Suprapubic skin (tissue), 4 donors: ENCODE data around the gene ACOT7. TPM values are rescaled to one million over a fixed set of nuclear protein-coding genes. Genes with fewer than 3 reads are reported as not detected.

Source experiments
- DNase-seq, 2 donors: peaks; one replicate each; pipeline ENCODE4 v3.0.0-alpha.2; 2019; ENCODE audit warnings: low spot score in 2 of 2
- H3K27ac ChIP-seq: fragments of 200-600 bp; sonication (generic); one replicate; pipeline ENCODE4 v1.5.1; 2019
- H3K27me3 ChIP-seq: fragments of 200-600 bp; sonication (generic); one replicate; pipeline ENCODE4 v1.5.1; 2019
- H3K36me3 ChIP-seq: fragments of 200-600 bp; sonication (generic); one replicate; pipeline ENCODE4 v1.5.1; 2019
- H3K4me1 ChIP-seq: fragments of 200-600 bp; sonication (generic); one replicate; pipeline ENCODE4 v1.5.1; 2019
- H3K4me3 ChIP-seq: fragments of 200-600 bp; sonication (generic); one replicate; pipeline ENCODE4 v1.5.1; 2019; ENCODE audit warnings: mild to moderate bottlenecking
- H3K9me3 ChIP-seq: fragments of 200-600 bp; sonication (generic); one replicate; pipeline ENCODE4 v1.5.1; 2019
- EP300 ChIP-seq: sonication (generic); formaldehyde crosslinking; IDR thresholded peaks from one replicate; pipeline ENCODE4 v1.6.1; 2017; ENCODE audit warnings: antibody characterized with exemption
- POLR2A ChIP-seq, 2 donors: fragments of 450-650 bp; IDR thresholded peaks; one replicate each; pipeline ENCODE4 v1.6.1; 2017; ENCODE audit warnings: antibody characterized with exemption in 2 of 2, mild to moderate bottlenecking in 2 of 2, moderate library complexity in 2 of 2
- POLR2AphosphoS5 ChIP-seq, 3 donors: sonication (generic); formaldehyde crosslinking; IDR thresholded peaks; one replicate each; pipeline ENCODE4 v1.6.1; 2017; ENCODE audit warnings: antibody characterized with exemption in 3 of 3
- WGBS: methylation state at CpG from one replicate; pipeline ENCODE4 v1.1.5; 2018; 5-methylcytosine and 5-hydroxymethylcytosine counted together
- total RNA-seq, 4 donors: library from RNA; depleted of rRNA; stranded (reverse); fragments of >200 nt; gene quantifications; one replicate each; pipeline ENCODE4 v1.1.0, GENCODE V29; 2016
- TF ChIP-seq, protein P1 (sequence below), 2 donors: fragments of 200-600 bp in 1 of 2; fragments of 450-650 bp in 1 of 2; sonication (generic) in 1 of 2; IDR thresholded peaks; one replicate each; pipeline ENCODE4 v1.5.1; 2016 to 2019; ENCODE audit warnings: antibody characterized with exemption in 2 of 2, mild to moderate bottlenecking in 1 of 2, moderate library complexity in 1 of 2

Gene ACOT7
- total RNA-seq, 4 donors from 2014 or later: 8.4 to 40.5 (median 26.7) TPM

DNA sequence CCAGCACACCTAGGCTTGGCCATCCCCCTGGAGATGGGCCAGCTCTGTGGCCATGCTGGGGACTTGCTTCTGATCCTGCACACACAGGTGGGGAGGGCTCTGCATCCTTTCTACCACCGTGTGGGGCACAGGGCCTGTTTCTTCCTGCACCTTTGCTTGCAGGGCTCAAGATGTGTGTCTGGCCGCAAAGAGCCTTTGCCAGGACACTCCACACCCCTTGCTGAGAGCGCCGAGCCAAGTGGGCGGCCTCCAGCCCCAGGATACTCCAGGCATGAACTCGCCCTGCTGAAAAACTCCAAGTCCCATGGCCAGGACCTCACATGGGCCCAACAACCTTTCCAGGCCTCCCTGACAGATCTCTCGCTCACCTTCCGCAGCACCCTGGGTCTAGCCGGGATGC, 121.1 kb downstream of the ACOT7 start:
- no peak overlapping the region for H3K4me3 ChIP-seq
- H3K9me3 ChIP-seq: no peaks in the 10 kb centered on the region
- 42% methylated on average over 3 of the region's 9 CpGs for WGBS
- peaks cover 48% of the 10 kb centered on the region for H3K4me1 ChIP-seq
- DNase-seq: no peak
- TF ChIP-seq POLR2AphosphoS5 (IDR thresholded peaks at IDR 0.05): no peak
- TF ChIP-seq, protein P1, sequence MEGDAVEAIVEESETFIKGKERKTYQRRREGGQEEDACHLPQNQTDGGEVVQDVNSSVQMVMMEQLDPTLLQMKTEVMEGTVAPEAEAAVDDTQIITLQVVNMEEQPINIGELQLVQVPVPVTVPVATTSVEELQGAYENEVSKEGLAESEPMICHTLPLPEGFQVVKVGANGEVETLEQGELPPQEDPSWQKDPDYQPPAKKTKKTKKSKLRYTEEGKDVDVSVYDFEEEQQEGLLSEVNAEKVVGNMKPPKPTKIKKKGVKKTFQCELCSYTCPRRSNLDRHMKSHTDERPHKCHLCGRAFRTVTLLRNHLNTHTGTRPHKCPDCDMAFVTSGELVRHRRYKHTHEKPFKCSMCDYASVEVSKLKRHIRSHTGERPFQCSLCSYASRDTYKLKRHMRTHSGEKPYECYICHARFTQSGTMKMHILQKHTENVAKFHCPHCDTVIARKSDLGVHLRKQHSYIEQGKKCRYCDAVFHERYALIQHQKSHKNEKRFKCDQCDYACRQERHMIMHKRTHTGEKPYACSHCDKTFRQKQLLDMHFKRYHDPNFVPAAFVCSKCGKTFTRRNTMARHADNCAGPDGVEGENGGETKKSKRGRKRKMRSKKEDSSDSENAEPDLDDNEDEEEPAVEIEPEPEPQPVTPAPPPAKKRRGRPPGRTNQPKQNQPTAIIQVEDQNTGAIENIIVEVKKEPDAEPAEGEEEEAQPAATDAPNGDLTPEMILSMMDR (IDR thresholded peaks at IDR 0.05): no peak
- no peak for TF ChIP-seq POLR2A (IDR thresholded peaks at IDR 0.05)
- no peak for TF ChIP-seq EP300
- no peaks in the 10 kb centered on the region for H3K27me3 ChIP-seq
- no peak overlapping the region for H3K27ac ChIP-seq
- H3K36me3 ChIP-seq: no peaks in the 10 kb centered on the region

DNA sequence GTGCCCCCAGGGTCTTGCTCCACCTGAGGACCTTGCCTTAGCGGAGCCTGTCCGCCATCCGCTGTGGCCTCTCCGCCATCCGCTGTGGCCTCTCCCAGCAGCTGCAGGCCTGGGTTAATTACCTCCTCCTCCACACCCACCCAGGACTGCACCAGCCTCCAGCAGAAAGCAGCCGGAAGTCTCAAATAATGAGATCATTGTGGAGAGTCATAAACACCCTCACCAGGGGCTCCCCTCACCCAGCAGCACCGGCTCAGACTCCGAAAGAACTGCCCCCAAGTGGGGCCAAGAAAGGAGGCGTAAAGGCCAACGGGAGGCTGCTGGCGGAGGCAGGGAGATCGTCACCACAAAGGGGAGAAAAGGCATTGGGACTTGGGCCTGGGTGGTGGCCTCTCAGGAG, 122.0 kb downstream of the ACOT7 start:
- H3K27me3 ChIP-seq: no peaks in the 10 kb centered on the region
- TF ChIP-seq POLR2AphosphoS5 (IDR thresholded peaks at IDR 0.05) (no peak), EP300 (no peak), POLR2A (IDR thresholded peaks at IDR 0.05) (no peak)
- TF ChIP-seq, protein P1 (IDR thresholded peaks at IDR 0.05): no peak
- no peak overlapping the region for H3K4me3 ChIP-seq
- H3K36me3 ChIP-seq: no peaks in the 10 kb centered on the region
- H3K4me1 ChIP-seq: peaks cover 43% of the 10 kb centered on the region
- no peaks in the 10 kb centered on the region for H3K9me3 ChIP-seq
- DNase-seq: no peak
- 72% methylated on average over 12 of the region's 12 CpGs for WGBS
- H3K27ac ChIP-seq: no peak overlapping the region

DNA sequence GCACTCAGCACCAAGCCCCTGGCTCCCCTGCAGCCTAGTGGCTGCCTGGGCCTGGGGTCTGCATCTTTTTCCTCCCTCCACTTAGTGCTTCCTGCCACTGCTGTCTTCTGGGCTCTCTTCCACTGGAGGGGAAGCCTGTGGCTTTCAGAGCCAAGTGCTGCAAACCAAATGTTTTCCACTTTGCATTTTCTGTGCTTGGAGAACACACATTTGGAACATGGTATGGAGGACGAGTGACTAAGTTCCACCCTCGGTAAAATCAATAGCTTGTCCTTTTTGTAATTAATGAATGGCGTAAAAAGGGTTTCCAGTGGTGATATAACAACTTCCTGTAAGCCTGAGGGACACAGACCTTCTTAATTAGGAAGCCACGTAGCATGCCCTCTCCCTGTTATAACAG, 122.6 kb downstream of the ACOT7 start:
- Histone ChIP-seq H3K27ac (no peak overlapping the region), H3K27me3 (no peaks in the 10 kb centered on the region), H3K4me3 (no peak overlapping the region), H3K9me3 (no peaks in the 10 kb centered on the region), H3K4me1 (peaks cover 38% of the 10 kb centered on the region), H3K36me3 (no peaks in the 10 kb centered on the region)
- no peak for TF ChIP-seq POLR2AphosphoS5 (IDR thresholded peaks at IDR 0.05)
- TF ChIP-seq EP300: no peak
- TF ChIP-seq, protein P1 (IDR thresholded peaks at IDR 0.05): no peak
- no peak for TF ChIP-seq POLR2A (IDR thresholded peaks at IDR 0.05)
- DNase-seq: no peak
- WGBS: 52% methylated on average over 4 of the region's 4 CpGs

DNA sequence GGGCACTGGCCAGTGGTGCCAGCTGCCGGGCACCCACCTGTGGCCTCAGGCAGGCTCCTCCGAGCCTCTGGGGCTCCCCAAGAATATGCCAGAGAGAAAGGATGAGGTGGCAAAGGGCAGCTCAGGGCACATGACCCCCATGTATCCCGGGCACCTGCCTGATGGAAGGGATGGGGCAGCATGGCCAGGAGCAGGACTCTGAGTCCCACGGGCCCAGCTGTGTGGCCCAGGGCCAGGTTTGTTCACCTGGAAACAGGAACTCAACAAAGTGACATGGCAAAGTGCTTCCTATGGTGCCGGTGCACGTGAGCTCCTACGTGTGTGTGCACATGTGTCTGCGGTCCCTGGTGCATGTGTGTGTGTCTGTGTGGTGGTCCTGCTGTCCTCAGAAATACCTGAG, 123.2 kb downstream of the ACOT7 start:
- Histone ChIP-seq H3K36me3 (no peaks in the 10 kb centered on the region), H3K27ac (no peak overlapping the region), H3K9me3 (no peaks in the 10 kb centered on the region), H3K4me1 (peaks cover 34% of the 10 kb centered on the region), H3K4me3 (no peak overlapping the region), H3K27me3 (no peaks in the 10 kb centered on the region)
- no CpG with 5 or more reads among the region's 8 CpGs for WGBS
- DNase-seq: no peak
- TF ChIP-seq POLR2A (IDR thresholded peaks at IDR 0.05) (no peak), POLR2AphosphoS5 (IDR thresholded peaks at IDR 0.05) (no peak), EP300 (no peak)
- TF ChIP-seq, protein P1 (IDR thresholded peaks at IDR 0.05): no peak

DNA sequence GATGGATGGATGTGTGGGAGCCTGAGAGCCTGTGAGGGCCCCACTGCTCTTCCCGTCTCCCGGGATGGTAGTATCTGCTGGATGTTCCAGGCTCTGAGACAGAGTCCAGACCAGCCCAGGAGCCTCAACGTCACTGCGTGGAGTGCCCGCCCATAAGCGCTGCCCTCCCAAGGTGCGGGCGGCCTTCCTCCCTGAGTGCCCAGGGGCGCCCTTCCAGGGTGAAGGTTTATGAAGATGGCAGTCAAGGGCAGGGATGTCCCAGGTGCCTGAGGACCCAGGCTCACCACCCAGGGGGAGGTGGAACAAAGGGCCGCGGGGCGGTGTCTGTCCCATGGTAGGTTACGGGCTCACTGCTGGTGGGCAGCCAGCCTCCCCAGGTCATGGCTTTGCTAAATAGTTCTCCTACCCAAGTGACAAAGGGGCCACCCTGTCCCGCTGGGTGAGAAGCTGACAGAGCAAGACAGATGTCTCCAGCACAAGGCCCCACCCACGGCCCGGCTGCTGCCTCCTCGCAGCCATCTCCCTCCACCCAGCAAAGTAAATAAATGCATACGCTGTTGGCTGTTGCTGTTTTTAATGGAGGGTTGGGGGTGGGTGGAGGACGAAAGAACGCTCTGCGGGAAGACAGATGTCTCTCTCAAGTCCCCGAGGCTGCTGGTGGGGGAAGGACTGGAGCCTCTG, 123.7 kb downstream of the ACOT7 start:
- Histone ChIP-seq H3K27ac (no peak overlapping the region), H3K36me3 (no peaks in the 10 kb centered on the region), H3K4me1 (peaks cover 34% of the 10 kb centered on the region), H3K27me3 (no peaks in the 10 kb centered on the region), H3K4me3 (no peak overlapping the region), H3K9me3 (no peaks in the 10 kb centered on the region)
- TF ChIP-seq POLR2A (IDR thresholded peaks at IDR 0.05) (no peak), EP300 (no peak)
- WGBS: 68% methylated on average over 16 of the region's 22 CpGs
- no peak for DNase-seq

DNA sequence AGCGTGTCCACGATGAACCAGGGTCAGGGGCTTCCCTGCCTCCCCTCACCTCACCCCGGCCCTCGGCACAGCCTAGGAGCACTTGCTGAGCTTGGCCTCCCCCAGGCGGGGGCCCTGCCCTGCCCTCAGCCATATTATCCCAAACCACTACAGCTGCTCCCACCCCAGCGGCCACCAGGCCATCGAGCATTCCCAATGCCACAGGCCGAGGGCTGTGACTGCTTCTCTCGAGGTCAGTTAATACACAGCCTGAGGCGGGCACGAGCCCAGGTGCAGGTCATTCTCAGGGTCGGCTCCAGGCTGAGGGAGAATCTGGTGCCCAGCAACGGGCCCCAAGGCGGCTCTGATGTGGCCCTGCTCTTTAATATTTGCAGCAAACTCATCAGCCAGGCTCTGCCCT, 124.3 kb downstream of the ACOT7 start:
- TF ChIP-seq POLR2A (IDR thresholded peaks at IDR 0.05) (no peak), POLR2AphosphoS5 (IDR thresholded peaks at IDR 0.05) (no peak), EP300 (no peak)
- TF ChIP-seq, protein P1 (IDR thresholded peaks at IDR 0.05): no peak
- H3K9me3 ChIP-seq: no peaks in the 10 kb centered on the region
- no peaks in the 10 kb centered on the region for H3K36me3 ChIP-seq
- no peak for DNase-seq
- H3K27me3 ChIP-seq: no peaks in the 10 kb centered on the region
- no peak overlapping the region for H3K4me3 ChIP-seq
- WGBS: 100% methylated on average over 2 of the region's 14 CpGs
- H3K4me1 ChIP-seq: peaks cover 38% of the 10 kb centered on the region
- no peak overlapping the region for H3K27ac ChIP-seq
